Epithelial cell of proximal tubule (primary cell): ENCODE data around the gene SLC46A1. TPM values are rescaled to one million over a fixed set of nuclear protein-coding genes. Genes with fewer than 3 reads are reported as not detected.

Experiments
- DNase-seq: peaks from one replicate; pipeline ENCODE4 v3.0.0-alpha.2; 2011; ENCODE audit warnings: low read depth
- H3K4me3 ChIP-seq: 2 replicates; pipeline ENCODE4 v1.5.1; 2011; ENCODE audit warnings: low read depth, mild to moderate bottlenecking, low read length
- total RNA-seq: library from RNA; depleted of rRNA; stranded (reverse); fragments of >200 nt; gene quantifications from 2 replicates; pipeline ENCODE4 v1.2.3, GENCODE V29; 2015
- TF ChIP-seq, protein P1 (sequence below): conservative IDR thresholded peaks from 2 replicates; pipeline ENCODE4 v1.5.1; 2012; ENCODE audit warnings: low read depth, mild to moderate bottlenecking, low read length

SLC46A1 gene
- total RNA-seq, 1 donor from 2014 or later: 2.8 TPM

DNA sequence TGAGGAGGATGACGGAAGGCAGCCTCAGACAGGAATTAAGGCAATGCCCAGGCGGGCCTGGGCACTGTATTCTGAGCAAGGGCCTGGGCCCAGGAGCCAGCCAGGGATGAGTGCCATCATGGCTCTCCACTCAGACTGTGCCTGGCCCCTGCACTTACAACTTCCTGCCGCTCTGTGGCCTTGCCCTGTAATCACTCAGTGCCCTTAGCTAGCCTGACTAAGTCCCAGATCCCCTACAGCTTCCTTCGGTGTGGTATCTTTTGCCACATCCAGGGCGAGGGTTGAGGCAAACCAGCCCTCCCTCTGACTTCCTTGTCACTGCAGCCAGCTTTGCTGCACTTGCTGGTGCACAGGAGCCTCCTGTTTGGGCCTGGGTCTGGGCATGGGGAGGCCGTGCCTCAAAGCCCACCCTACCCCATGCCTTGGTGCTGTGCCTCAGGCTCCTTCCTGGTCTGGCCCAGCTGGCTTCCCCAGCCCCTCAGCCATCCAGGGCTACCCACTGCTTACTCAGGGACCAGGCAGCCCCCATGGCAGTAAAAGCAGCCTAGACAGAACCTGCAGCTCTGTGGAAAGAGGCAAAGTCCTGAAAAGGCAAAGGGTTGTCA is 9.3 kb downstream of the SLC46A1 start:
- DNase-seq: no peak
- TF ChIP-seq, protein P1, sequence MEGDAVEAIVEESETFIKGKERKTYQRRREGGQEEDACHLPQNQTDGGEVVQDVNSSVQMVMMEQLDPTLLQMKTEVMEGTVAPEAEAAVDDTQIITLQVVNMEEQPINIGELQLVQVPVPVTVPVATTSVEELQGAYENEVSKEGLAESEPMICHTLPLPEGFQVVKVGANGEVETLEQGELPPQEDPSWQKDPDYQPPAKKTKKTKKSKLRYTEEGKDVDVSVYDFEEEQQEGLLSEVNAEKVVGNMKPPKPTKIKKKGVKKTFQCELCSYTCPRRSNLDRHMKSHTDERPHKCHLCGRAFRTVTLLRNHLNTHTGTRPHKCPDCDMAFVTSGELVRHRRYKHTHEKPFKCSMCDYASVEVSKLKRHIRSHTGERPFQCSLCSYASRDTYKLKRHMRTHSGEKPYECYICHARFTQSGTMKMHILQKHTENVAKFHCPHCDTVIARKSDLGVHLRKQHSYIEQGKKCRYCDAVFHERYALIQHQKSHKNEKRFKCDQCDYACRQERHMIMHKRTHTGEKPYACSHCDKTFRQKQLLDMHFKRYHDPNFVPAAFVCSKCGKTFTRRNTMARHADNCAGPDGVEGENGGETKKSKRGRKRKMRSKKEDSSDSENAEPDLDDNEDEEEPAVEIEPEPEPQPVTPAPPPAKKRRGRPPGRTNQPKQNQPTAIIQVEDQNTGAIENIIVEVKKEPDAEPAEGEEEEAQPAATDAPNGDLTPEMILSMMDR: no peak
- no peak overlapping the region for H3K4me3 ChIP-seq

DNA sequence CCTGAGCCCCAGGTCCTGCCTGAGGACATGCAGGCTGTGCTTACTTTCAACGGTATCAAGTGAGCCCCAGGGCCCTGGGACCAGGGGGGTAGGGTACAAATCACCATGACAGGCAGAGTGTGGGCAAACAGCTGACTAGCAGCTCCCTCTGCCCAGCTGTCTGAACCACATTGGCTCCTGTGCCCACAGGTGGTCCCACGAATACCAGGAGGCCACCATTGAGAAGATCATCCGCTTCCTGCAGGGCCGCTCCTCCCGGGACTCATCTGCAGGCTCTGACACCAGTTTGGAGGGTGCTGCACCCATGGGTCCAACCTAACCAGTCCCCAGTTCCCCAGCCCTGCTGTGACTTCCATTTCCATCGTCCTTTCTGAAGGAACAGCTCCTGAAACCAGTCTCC is 10.0 kb downstream of the SLC46A1 start:
- TF ChIP-seq, protein P1: no peak
- no peak for DNase-seq
- no peak overlapping the region for H3K4me3 ChIP-seq

DNA sequence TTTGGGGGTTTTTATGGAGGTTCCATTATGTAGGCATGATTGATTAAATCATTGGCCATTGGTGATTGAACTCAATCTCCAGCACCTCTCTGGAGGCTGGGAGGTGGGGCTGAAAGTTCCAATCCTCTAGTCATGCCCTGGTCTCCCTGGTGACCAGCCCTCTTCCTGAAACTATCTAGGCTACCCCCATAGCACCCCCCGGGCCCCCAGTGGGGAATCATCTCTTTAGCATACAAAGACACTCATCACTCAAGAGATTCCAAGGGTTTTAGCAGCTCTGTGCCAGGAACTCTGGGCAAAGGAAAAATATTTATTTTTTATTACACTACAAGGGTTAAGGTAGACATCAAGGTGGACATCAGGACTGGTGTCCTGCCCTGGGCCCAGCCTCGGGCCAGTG is 10.6 kb downstream of the SLC46A1 start:
- TF ChIP-seq, protein P1: no peak
- H3K4me3 ChIP-seq: no peak overlapping the region
- no peak for DNase-seq

DNA sequence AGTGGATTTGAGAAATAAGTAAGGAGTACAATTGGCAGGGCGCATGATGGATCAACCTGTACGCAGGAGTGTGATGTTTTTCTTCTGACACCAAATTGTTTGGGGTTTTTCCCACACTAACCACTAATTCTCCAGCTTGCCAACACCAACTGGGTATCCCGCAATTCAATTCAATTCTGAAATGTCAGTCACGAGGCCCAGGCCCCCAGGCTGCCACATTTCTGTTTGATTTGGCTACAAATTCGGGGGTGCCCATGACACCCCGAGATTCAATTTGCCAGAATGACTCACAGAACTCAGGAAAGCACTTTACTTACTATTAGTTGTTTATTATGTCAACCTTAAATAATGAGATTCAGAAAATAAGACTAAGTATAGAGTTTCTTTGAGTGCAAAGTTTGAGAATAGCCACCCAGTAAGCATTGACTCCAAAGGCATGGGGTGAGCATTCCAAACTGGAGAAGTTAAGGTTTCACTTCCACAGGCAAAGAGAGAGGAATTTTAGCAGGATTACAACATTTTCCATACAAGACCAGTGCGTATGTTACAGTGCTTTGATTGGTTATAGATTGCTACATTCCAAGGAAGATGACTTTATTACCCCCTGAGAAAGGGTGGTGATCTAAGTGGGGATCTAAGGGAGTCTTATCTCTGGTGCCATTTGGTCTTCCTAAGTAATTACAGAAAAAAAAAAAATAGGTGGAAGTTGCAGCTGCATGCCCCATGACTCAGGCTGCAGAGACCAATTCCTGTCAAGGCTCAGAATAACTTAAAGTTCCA is 11.5 kb downstream of the SLC46A1 start:
- TF ChIP-seq, protein P1: no peak
- DNase-seq: no peak
- H3K4me3 ChIP-seq: no peak overlapping the region

DNA sequence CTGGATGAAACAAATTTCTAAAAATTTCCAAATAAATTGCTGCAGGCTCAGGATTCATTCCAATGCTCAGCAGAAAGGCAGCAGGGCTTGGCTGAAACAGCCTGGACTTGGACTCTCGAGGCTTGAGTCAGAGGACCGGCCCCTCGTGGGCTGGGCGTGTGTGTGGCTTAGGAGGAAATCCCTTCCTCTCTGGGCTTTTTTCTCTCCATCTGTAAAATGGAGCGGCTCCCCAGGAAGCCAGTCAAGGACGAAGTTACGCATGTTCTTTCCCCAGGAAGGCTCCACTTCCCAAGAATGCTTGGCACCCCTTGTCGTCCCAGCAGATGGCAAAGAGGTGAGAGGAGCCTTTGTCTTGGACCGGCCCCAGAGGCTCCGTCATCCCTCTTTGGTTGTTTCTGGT is 13.5 kb downstream of the SLC46A1 start:
- DNase-seq: no peak
- H3K4me3 ChIP-seq: no peak overlapping the region
- TF ChIP-seq, protein P1: no peak

DNA sequence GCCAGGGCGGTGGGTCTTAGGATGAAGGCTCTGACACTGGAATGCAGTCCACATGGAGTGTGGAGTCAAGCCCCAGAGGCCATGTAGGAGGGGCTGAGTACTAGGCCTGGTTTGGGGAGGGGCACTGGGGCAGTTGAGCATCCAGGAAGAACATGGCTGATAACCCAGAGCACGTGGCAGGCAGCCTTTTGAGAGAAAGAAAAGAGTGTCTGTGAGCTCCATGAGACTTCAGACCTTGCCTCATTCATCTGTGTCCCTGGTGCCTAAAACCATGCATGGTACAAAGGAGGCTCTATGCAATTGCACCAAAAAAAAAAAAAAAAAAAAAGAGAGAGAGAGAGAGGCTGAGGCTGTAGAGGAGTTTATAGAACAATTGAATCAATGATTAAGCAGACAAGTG is 14.6 kb downstream of the SLC46A1 start:
- H3K4me3 ChIP-seq: no peak overlapping the region
- no peak for DNase-seq
- TF ChIP-seq, protein P1: no peak

DNA sequence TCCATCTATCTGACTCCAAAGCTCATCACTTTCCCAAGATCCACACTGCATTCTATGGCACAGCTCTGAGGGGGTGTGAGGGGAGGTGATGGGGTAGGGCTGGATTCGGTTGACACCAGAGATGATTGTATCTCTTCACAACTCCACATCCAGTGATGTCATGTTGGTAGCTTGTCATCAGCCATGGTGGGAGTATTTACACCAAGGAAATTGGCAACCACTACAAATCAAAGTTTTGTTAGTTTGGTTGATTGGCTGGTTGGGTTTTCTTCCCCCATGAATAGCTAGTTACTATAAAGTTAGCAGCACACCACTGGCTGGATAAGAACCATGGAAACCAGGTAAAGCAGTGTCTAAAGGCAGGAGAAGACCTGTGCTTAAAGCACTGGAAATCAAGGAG is 15.0 kb downstream of the SLC46A1 start:
- DNase-seq: no peak
- no peak overlapping the region for H3K4me3 ChIP-seq
- TF ChIP-seq, protein P1: no peak
